ENCODE measurements around the gene RARS2.
"Not testable (repeated sequence)": the region's sequence is repeated elsewhere in the genome, so short reads cannot be mapped to it uniquely, and the experiment has no call there.

The RARS2 gene, protein sequence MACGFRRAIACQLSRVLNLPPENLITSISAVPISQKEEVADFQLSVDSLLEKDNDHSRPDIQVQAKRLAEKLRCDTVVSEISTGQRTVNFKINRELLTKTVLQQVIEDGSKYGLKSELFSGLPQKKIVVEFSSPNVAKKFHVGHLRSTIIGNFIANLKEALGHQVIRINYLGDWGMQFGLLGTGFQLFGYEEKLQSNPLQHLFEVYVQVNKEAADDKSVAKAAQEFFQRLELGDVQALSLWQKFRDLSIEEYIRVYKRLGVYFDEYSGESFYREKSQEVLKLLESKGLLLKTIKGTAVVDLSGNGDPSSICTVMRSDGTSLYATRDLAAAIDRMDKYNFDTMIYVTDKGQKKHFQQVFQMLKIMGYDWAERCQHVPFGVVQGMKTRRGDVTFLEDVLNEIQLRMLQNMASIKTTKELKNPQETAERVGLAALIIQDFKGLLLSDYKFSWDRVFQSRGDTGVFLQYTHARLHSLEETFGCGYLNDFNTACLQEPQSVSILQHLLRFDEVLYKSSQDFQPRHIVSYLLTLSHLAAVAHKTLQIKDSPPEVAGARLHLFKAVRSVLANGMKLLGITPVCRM

DNA sequence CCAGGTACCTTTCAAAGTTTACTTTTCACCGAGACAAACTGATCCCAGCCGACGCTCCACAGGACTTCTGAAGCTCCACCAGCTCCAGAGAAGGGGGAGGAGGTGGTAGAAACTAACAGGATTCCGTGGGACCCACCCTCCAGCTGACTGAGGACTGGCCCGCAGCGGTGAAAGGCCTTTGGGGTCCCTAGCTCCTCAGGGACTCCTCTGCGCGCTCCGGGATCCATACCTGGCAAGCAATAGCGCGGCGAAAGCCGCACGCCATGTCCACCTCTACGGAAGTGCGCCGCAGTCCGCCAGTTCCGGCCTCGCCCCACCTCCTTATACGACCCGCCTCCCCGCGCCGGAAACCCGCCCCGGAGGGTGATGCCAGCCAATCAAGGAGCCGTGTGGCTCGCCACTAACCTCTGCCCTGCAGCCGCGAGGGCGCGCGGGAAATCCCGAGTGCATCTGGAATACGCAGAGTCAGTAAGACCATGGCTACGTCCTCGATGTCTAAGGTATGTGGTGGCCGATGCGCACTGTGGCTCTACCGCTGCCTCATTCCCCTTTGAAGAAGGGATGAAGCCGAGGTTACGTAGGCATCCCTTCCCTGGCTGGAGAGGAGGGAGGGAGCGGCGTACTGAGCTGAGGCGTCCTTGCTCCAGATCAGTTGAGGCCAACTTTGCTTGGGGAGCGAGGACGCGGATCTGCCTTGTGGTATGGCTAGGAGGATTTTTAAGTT is at the start of gene RARS2, which contains the start of gene ORC3:
RARS2 (minus strand) TSS at position 295 of the 724 bp plus-strand sequence; CDS start at position 265, 30 bp downstream.
ORC3 (plus strand) TSS at position 443 of the 724 bp plus-strand sequence; CDS start at position 477, 34 bp downstream.
- DNase-seq: peak; percentile 97

DNA sequence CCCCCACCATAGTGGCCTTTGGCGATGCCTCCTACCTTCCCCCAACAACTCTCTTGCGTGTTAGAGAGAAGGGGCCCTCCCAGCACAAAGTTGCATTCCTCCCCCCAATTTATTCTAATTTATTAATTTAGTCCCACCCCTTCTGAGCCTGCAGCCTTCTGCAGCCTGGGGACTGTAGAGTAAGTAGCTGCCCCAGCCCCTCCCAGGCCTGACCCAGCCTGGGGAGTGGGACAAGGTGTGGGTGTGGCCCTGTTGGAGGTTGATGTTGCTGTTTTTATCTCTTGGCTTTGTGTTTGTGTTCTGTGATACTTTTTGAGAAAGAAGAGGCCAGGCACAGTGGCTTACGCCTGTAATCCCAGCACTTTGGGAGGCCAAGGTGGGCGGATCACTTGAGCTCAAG is 49.6 kb upstream of the RARS2 start:
- no peak for DNase-seq

DNA sequence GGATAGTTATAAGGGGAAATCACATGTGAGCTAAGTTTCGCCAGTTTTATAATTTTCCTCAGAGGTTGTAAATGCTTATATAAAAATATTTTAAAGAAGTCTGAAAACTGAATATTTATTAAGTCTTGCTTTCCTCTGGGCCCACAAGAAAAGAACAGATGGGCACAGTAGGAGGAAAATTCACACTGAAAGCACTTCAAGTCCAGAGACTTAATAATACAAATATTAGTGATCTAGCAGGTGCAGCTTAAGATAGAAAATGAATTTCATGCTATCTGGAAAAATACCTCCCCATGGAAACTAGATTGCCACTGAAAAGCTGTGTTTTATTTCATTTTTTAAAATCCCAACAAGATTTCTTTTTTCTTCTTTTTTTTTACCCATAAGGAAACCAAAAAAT is 47.3 kb upstream of the RARS2 start:
- no peak for DNase-seq

DNA sequence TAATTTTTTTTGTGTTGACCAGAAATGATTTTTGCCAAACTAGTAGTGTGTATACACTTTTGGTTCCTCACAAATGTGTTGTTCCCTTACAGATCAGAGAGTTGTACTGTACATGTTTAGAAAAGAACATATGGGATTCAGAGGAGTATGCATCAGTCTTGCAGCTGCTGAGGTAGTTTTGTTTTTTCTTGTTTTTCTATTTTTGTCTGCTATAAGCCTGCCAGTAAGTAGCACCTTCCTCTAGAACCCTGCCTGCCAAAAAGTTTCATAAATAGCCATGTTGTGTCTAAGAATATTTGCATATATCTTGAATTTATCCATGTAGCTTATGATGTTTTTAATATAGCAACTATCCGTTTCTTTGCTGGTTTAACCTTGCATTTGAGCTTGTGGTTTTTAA is 46.5 kb upstream of the RARS2 start:
- no peak for DNase-seq

DNA sequence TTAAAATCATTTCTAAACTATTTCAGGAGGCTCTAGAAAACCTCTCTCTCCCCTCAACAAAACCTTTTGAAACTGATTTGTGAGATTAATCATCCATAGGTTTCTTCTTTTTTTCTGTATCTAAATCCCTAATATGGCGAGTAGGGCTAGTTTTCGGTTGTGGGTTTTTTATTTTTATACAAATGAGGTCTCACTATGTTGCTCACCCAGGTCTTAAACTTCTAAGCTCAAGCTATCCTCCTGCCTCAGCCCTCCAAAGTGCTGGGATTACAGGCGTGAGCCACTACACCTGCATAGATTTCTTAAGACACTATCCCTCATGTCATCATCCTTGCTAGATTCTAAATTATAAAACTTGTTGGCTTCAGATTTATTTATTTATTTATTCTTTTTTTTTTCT is 44.1 kb upstream of the RARS2 start:
- no peak for DNase-seq

DNA sequence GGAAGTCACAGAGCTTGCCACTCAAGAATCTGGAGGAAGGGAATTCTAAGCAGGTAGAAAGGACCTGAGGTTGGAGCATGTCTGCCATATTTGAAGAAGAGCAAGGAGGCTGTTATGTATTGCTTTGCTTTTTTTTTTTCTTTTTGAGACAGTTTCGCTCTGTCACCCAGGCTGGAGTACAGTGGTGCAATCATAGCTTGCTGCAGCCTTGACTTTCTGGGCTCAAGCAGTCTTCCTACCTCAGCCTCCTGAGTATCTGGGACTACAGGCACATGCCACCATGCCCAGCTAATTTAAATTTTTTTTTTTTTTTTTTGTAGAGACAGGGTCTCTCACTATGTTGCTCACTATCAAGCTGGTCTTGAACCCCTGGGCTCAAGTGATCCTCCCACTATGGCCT is 41.0 kb upstream of the RARS2 start:
- no peak for DNase-seq

DNA sequence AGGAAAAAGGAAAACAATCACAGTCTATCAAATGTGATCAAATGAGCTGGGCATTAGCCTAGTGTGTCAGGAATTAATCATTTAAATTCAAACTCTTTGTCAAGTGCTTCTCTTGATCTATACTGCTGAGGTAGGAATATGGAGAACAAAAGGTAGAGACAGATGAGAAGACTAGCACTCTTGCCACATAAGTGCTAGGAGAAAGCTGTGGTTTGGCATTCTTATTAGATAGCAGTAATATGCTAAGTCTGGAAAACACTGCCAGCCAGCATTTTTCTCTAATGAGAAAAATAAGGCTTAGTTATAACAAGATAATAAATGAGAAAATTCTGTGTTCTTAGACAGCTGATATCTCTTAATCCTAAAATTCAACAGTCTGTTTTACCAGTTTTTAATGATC is 39.1 kb upstream of the RARS2 start:
- no peak for DNase-seq

DNA sequence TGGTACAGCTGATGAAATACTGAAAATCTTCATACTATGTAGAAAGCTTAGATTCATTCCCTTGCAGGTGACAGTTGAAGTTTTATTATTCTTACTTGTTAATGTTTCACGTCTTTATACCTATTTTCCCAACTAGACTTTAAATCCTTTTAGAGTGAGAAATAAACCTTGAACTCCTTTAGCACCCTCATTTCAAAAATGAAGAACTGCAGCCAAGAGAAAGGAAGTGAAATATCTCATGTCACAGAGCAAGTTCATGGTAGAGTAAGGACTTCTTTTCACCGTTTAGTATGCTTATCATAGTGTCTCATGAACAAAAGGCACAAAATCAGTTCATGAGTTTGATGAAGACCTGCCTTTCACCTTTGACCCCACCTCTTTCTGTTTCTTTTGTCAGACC is 38.6 kb upstream of the RARS2 start:
- DNase-seq: no peak

DNA sequence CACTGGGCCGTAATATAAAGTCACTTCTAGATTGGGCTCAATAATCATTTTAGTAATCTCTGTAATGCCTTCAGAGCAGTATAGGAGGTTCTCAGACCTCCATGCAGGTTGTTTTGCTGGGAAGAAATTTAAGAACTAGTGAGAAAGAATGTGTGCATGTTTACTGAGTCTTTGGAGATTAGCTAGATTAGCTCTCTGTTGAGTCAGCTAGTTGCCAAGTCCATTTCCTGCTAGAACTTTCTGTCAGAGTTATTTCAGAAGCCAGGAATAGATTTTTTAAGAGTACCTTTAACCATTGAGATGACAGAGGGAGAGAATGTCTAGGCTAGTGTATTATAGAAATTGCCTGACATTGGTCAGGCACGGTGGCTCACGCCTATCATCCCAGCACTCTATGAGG is 33.5 kb upstream of the RARS2 start:
- DNase-seq: no peak

DNA sequence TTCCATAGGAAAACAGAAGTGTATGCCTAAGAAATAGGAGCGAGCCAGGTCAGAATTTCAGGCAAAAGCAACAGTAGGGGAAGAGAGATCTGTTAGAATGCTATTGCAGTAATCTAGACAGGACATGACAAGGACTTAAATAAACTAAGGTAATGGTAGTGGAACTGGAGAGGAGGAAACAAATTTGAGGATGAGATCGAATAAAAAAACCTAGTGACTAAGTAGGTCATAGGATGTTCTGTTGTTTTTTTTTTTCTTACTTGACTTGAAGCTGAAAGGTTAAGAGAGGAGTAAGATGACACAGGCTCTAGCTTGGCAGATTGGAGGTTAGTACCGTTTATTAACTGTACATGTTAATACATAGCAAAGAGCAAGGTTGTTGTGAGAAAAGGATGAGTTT is 28.7 kb upstream of the RARS2 start:
- DNase-seq: no peak

DNA sequence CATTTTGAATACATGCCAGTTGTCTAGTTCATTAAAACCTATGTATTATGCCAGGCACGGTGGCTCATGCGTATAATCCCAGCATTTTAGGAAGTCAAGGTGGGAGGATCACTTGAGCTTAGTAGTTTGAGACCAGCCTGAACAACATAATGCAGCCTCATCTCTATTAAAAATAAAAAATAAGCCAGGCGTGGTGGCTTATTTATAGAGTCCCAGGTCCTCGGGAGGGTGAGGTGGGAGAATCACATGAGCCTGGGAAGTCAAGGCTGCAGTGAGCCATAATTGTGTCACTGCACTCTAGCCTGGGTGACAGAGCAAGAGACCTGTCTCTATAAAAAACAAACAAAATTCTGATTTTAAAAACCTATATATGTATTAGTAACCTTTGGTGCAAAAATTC is 27.6 kb upstream of the RARS2 start:
- no peak for DNase-seq

DNA sequence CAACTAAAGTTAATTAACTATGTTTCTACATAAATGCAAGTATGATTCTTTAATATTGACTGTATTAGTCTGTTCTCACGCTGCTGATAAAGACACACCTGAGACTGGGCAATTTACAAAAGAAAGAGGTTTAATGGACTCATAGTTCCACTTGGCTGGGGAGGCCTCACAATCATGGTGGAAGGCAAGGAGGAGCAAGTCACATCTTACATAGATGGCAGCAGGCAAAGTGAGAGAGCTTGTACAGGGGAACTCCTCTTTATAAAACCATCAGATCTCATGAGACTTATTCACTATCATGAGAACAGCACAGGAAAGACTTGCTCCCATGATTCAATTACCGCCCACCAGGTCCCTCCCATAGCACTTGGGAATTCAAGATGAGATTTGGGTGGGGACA is 23.2 kb upstream of the RARS2 start:
- not testable (repeated sequence) for DNase-seq

DNA sequence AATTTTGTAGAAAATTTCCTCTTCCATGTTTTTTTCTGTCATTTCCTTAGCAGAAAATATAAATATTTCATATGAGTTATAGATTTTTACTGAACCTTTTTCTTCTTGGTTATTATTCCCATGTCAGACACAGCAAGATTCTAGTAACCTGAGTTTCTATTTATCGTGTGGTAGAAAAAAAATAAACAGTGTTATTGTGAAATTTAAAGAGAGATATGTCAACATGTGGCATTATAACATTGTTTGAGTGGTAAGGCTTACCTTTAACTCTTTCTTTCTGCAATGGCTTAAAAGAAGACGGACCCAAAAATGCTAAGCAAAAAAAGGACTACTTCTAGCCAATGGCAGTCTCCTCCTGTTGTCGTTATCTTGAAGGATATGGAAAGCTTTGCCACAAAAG is 19.0 kb upstream of the RARS2 start:
- no peak for DNase-seq

DNA sequence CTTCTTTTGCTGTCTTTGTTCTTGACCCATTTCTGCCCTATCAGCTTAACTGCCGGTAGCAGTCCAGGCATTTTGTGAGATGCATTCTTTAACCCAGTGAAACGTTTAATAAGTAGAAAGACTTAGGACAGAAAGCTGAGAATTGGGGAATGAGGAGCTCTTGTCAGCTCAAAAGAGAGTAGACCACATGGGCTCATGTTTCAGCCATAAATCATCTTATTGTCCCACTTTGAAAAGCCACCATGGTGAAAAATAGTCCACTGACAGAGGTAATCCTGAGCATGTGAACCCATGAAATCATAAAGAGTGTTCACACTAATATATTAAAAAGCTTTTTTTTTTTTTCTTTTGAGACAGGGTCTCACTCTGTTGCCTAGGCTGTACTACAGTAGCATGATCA is 16.4 kb upstream of the RARS2 start:
- no peak for DNase-seq

DNA sequence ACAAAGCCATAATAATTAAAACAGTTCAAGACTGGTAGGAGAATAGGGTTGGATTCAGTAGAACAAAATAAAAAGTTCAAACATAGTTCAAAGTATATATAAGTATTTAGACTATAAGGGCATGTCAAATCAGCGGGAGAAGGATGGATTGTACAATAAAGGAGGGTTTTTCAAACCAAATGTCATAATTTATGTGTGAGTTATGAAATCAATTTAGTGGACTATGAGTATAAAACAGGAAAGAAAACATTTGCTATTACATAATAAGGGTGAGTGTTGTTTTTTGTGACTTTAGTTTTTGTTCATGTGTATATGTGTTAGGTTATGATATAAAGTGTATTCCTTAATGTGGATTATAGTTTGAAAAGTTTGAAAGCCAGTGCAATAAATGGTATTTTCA is 10.8 kb upstream of the RARS2 start:
- DNase-seq: no peak

DNA sequence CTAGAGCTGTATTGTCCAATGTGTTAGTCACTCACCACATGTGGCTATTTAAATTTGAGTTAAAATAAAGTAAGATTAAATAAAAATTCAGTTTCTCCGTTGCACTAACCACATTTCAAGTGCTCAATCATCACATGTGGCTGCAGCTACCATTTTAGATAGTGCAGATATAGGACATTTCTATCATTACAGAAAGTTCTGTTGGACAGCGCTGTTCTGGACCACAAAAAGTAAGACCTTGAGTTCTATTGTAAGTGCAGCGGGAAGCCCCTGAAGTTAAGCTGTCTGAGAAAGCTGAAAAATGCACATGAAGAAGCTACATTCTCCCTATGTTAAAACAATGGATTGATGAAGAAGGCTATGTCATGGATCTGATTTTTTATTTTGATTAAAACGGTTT is 1.2 kb upstream of the RARS2 start:
- DNase-seq: no peak

DNA sequence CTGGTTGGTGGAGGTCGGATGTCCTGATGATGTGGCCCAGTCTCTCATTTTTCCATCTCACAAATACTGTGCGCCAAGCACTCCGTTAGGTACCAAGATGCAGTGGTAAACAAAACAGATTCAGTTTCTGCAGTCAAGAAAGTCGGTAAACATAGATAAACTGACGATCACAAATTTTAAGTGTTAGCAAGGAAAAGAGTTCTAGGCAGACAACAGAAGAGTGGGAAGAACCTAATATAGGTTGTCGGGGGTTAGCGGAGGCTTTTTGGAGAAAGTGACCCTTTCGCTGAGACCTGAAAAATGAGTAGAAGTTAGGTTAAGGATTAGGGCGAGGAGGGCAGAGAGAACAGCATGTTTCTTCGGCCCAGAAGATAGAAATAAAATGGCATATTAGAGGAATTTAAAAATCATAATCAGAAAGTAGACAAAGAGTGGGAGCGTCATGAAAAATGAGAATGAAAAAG is 662 bp upstream of the RARS2 start:
- no peak for DNase-seq

DNA sequence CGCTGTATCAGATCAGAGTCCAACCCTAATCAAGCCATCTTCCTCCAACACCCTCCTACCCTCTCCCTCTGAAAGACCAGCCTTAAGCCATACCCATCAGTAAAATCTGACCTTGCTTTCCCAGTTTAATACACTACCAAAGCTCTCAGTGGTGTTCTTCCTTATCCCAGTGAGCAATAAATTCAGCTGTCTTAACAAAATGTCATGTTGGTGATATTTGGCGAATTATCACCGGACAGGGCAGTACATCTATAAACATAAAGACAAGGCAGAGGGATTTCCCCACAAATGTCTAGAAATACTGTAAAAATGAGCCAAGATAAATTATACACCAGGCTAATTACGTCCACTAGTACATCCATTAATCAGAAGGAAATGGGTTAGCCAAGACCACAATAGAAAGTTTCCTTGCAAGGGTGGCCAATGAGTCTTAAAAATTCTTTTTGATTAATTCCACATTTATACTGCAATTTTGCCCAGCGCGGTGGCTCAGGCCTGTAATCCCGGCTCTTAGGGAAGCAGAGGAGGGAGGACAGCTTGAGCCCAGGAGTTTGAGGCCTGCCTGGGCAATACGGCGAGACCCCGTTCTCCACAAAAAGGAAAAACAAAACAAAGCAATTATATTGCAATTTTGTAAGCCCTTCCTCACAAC is 905 bp downstream of the RARS2 start:
- DNase-seq: no peak

DNA sequence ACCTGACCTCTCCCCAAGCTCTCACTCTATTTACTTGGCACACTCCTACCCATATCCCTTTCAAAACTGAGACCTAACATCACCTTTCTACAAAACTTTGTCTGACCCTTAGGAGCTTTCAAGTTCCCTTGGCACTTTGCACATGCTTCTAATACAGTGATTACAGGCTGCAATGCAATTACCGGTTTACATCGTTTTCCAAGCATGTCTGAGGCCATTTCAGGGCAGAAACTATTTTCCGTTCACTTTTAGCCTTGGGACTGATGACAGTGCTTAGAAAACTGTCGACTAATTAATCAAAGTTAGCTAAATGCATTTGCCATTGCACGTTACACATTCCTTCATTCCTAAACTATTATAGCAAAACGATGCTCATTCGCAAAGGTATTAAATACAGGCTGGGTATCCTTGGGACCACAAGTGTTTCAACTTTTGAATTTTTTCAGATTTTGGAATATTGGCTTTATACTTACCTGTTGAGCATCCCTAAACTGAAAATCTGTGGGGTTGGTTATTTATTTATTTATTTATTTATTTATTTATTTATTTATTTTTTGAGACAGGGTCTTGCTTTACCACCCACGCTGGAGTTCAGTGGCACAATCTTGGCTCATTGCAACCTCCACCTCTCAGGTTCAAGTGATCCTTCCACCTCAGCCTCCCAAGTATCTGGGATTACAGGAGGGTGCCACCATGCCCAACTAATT is 3.3 kb downstream of the RARS2 start:
- DNase-seq: no peak

DNA sequence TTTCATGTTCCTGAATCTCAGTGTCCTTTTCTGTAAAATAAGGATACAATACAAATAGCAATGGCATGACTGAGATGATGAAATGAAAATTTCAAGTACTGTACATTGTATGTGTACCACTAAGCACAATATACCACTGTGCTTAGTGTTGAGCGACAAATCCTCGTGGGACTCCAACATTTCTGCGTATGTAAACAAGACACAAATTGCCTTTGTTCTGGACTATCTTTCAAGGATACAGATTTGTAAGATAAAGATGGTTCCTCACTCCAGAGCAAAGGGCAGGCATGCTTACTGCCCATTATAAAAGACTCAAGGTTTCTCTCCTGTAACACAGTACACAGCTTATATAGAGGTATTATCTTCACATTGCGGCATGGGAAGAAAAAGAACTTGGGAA is 6.0 kb downstream of the RARS2 start:
- no peak for DNase-seq

DNA sequence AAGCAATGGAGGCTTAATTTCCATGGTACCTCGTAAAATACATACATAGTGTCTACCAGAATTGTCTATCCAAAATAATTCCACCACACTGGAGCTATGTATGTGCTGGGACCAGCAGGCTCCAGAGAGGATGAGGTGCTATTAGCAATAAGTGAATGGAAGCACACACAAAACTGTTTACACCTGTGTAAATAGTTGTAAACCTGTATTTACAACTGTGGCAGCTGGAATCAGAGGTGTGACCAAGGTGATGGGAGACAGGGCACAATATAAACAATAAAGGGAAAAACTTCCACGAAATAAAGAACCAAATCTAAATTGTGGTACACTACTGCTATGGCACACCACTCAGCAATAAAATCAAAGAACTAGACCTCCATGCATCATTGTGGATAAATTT is 14.4 kb downstream of the RARS2 start:
- no peak for DNase-seq

DNA sequence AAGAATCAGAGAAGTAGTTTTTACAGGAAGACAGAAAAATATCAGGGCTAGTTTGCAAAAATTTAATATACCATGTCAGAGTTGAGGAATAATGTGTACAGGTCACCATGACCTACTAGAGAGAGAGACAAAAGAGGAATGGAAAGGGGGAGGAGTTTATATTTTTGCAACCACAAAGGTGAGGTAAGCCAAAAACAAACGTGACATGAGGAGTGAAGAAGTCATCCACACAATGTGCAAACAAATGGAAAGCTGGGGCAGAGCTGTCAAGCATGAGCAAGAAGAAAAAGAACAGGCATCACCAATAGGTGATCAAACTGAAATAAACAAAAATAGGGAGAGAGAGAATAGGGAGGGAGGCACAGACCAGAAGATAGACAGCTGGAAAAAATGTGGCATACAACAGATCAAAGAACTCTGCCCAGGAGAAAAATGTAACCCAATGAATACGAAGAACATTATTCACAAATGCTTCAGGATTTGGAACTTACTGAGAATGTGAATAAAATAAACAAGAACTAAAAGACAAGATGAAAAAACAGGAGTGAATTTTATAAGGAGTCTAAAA is 15.5 kb downstream of the RARS2 start:
- no peak for DNase-seq

Measured in midbrain (tissue), 1 donor.